Measurements from ENCODE around the gene CCDC27.

DNA sequence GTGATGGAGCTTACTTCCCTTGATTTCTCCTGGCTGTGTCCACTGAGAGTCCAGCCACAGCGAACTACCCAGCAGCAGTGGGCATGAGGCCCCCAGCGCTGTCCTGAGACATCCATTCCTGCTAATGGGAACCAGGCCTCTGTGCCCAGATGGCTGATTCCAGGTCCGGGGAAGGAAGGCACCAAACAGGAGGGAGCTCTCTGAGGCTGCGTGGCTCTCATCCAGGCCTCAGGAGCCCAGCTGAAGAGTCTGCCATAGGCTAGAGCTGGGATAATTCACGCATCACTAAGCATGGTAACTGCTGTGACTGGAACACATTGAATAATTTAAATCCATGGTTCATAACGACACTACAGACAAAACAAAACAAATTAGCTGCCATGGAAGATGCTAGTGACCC, 68.8 kb downstream of the CCDC27 start:
- no peak for TF ChIP-seq POLR2A (IDR thresholded peaks at IDR 0.05)
- TF ChIP-seq, protein P1, sequence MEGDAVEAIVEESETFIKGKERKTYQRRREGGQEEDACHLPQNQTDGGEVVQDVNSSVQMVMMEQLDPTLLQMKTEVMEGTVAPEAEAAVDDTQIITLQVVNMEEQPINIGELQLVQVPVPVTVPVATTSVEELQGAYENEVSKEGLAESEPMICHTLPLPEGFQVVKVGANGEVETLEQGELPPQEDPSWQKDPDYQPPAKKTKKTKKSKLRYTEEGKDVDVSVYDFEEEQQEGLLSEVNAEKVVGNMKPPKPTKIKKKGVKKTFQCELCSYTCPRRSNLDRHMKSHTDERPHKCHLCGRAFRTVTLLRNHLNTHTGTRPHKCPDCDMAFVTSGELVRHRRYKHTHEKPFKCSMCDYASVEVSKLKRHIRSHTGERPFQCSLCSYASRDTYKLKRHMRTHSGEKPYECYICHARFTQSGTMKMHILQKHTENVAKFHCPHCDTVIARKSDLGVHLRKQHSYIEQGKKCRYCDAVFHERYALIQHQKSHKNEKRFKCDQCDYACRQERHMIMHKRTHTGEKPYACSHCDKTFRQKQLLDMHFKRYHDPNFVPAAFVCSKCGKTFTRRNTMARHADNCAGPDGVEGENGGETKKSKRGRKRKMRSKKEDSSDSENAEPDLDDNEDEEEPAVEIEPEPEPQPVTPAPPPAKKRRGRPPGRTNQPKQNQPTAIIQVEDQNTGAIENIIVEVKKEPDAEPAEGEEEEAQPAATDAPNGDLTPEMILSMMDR (IDR thresholded peaks at IDR 0.05): no peak

Measured in right lobe of liver (tissue), 4 donors.